GM12874 (cell line): ENCODE results near the gene SMAD3.

Experiments
- CTCF ChIP-seq: IDR thresholded peaks from 2 replicates; pipeline ENCODE4 v1.5.1; 2011; ENCODE audit warnings: low read depth, mild to moderate bottlenecking, control low read depth, low read length, moderate library complexity; ENCODE audit not compliant: insufficient read depth

SMAD3 gene

GRCh38 chr15:67094001-67094826, 28.8 kb downstream of the SMAD3 start:
- no peak for TF ChIP-seq CTCF

DNA sequence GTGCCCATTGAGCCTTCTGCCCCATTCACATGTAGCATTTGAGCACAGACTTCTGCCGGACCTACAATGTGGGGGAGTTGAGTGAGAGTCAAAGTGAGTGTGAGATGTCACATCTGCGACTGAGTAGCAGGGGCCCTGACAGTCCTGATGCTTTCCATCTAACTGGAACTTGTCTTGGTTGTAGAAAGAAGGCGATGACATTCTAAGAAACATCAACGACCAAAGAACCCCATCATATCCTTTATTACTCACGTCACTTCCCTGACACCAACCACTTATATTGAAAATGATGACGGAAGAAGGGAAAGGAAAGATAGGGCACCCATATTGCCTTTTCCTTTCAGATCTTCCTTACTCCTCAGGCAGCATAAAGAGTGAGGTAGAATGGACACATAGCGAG, 30.5 kb downstream of the SMAD3 start:
- no peak for TF ChIP-seq CTCF

- no peak for TF ChIP-seq CTCF
Observed at GRCh38 chr15:67096546-67097294, 31.3 kb downstream of the SMAD3 start.

DNA sequence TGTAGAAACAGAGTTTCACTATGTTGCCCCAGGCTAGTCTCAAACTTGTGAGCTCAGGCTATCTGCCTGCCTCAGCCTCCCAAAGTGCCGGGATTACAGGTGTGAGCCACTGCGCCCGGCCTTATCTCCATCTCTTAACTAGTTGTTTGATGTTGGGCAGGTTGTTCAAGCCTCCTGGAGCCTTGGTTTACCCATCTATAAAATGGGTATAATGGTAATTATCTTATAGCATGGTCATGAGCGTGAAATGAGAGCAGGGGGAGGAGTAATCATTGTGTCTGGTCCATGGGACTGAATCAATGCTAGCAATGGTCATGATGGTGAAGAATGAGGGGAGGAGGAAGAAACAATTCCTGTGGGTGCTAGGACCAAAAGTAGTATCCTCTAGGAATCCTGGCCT, 32.0 kb downstream of the SMAD3 start:
- no peak for TF ChIP-seq CTCF

- TF ChIP-seq CTCF, result no peak
Observed at GRCh38 chr15:67097930-67098740, 32.7 kb downstream of the SMAD3 start.

DNA sequence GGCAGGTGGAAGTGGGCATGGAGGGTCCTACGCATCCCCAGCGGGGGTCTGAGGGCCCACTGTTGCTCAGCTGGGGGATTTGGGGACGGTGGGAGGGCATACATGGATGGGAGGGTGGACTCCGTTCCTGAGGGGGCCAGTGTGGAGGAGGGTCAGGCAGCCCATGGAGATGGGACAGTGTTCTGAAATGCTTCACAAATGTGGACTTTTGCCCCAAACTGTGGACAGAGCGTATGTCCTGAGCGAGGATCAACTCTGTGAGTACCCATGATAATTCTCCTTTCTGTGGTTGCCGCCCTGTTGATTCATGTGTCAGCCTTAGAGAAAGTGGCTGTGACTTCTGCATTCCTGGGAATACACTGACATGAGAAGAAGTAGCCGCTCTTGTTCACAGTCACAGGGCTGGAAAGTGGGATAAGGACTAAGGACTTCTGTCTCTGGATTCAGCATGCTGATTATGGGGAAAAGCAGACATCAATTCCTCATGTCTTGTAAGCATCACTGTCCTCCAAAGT, 33.4 kb downstream of the SMAD3 start:
- no peak for TF ChIP-seq CTCF
